ENCODE measurements around the gene SLC6A17.

SLC6A17 gene

DNA sequence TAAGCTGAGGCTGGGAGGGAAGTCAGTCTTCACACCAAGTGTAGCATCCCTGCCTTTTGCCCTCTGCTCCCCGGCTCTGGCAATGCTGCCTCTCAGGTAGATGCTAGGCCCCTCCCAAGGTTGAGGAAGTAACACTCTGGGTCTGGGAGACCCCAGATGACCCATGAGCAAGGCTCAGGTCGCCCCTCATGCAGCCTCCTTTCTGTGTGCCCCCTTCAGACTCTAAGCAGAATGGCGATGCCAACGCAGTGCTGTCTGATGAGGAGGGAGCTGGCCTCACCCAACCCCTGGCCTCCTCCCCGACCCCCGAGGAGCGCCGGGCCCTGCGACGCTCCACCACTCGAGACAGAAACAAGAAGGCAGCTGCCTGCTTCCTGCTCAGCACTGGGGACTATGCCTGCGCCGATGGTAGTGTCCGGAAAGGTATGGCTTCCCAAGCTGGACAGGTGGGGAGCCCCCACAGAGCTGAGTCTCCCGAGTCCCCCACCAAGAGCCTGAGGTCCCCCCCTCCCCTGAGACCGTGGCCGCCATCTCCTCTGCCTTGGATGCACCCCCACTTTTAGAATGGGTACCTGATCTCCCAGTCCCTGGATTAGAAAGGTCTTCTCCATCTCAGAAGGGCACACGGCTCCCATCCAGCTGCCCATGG is 75.6 kb downstream of the SLC6A17 start:
- TF ChIP-seq NFIC (IDR thresholded peaks at IDR 0.05) (no peak), ZBTB7A (IDR thresholded peaks at IDR 0.05; ENCODE audit: low read depth) (no peak), MAX (IDR thresholded peaks at IDR 0.05) (no peak), FOXM1 (IDR thresholded peaks at IDR 0.05; ENCODE audit: borderline replicate concordance, low read depth) (no peak), TEAD4 (IDR thresholded peaks at IDR 0.05) (no peak), CREB1 (IDR thresholded peaks at IDR 0.05; ENCODE audit: low read depth) (no peak), TCF12 (IDR thresholded peaks at IDR 0.05; ENCODE audit: low read depth) (no peak), RAD21 (IDR thresholded peaks at IDR 0.05; ENCODE audit: low read depth) (no peak), EP300 (IDR thresholded peaks at IDR 0.05; ENCODE audit: borderline replicate concordance) (no peak), TAF1 (IDR thresholded peaks at IDR 0.05; ENCODE audit: low read depth) (no peak)
- TF ChIP-seq, protein P1, sequence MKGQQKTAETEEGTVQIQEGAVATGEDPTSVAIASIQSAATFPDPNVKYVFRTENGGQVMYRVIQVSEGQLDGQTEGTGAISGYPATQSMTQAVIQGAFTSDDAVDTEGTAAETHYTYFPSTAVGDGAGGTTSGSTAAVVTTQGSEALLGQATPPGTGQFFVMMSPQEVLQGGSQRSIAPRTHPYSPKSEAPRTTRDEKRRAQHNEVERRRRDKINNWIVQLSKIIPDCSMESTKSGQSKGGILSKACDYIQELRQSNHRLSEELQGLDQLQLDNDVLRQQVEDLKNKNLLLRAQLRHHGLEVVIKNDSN (IDR thresholded peaks at IDR 0.05): no peak

GRCh38 chr1:110227774-110228173 is 77.5 kb downstream of the SLC6A17 start:
- TF ChIP-seq REST (IDR thresholded peaks at IDR 0.05; ENCODE audit: low read depth): no peak
- no peak for TF ChIP-seq TCF12 (IDR thresholded peaks at IDR 0.05; ENCODE audit: low read depth)
- TF ChIP-seq YY1 (IDR thresholded peaks at IDR 0.05; ENCODE audit: low read depth): no peak
- TF ChIP-seq TEAD4 (IDR thresholded peaks at IDR 0.05): no peak
- no peak for TF ChIP-seq EGR1 (IDR thresholded peaks at IDR 0.05)
- no peak for TF ChIP-seq CEBPB (IDR thresholded peaks at IDR 0.05)

- TF ChIP-seq NFIC (IDR thresholded peaks at IDR 0.05): no peak
- no peak for TF ChIP-seq EP300 (IDR thresholded peaks at IDR 0.05; ENCODE audit: borderline replicate concordance)
- no peak for TF ChIP-seq ZBTB7A (IDR thresholded peaks at IDR 0.05; ENCODE audit: low read depth)
- no peak for TF ChIP-seq MAX (IDR thresholded peaks at IDR 0.05)
- TF ChIP-seq TEAD4 (IDR thresholded peaks at IDR 0.05): no peak
- TF ChIP-seq EGR1 (IDR thresholded peaks at IDR 0.05): no peak
- no peak for TF ChIP-seq FOXM1 (IDR thresholded peaks at IDR 0.05; ENCODE audit: borderline replicate concordance, low read depth)
- TF ChIP-seq REST (IDR thresholded peaks at IDR 0.05; ENCODE audit: low read depth): no peak
- TF ChIP-seq TAF1 (IDR thresholded peaks at IDR 0.05; ENCODE audit: low read depth): no peak
- TF ChIP-seq TCF12 (IDR thresholded peaks at IDR 0.05; ENCODE audit: low read depth): no peak
- no peak for TF ChIP-seq YY1 (IDR thresholded peaks at IDR 0.05; ENCODE audit: low read depth)
- TF ChIP-seq, protein P1 (IDR thresholded peaks at IDR 0.05): no peak
- no peak for TF ChIP-seq CEBPB (IDR thresholded peaks at IDR 0.05)
- TF ChIP-seq RAD21 (IDR thresholded peaks at IDR 0.05; ENCODE audit: low read depth): no peak
- TF ChIP-seq CREB1 (IDR thresholded peaks at IDR 0.05; ENCODE audit: low read depth): no peak
Measured at GRCh38 chr1:110228381-110228780, 78.1 kb downstream of the SLC6A17 start.

DNA sequence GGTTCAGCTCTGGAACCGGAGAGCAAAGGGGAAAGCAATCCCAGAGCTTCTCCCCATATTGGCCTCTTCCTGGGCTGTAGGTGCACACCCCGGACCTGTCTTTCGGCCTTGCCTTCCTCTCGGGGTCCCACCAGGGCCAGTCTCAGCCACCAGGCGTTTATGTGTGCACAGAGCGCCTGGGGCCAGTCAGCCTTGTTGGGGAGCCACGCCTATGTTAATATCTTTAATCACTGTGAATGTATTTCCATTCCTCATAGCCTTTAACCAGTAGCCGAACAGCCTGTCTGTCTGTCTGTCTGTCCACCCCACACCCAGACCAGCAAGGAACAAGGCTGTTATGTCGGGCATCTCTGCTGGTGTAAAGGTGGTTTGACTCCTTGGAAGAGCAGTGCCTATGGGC is 78.6 kb downstream of the SLC6A17 start:
- TF ChIP-seq RAD21 (IDR thresholded peaks at IDR 0.05; ENCODE audit: low read depth) (no peak), NFIC (IDR thresholded peaks at IDR 0.05) (no peak), MAX (IDR thresholded peaks at IDR 0.05) (no peak), TAF1 (IDR thresholded peaks at IDR 0.05; ENCODE audit: low read depth) (no peak), ZBTB7A (IDR thresholded peaks at IDR 0.05; ENCODE audit: low read depth) (no peak), TCF12 (IDR thresholded peaks at IDR 0.05; ENCODE audit: low read depth) (no peak), REST (IDR thresholded peaks at IDR 0.05; ENCODE audit: low read depth) (no peak), EGR1 (IDR thresholded peaks at IDR 0.05) (no peak), FOXM1 (IDR thresholded peaks at IDR 0.05; ENCODE audit: borderline replicate concordance, low read depth) (no peak), EP300 (IDR thresholded peaks at IDR 0.05; ENCODE audit: borderline replicate concordance) (no peak), CEBPB (IDR thresholded peaks at IDR 0.05) (no peak), YY1 (IDR thresholded peaks at IDR 0.05; ENCODE audit: low read depth) (no peak)
- TF ChIP-seq, protein P1 (IDR thresholded peaks at IDR 0.05): no peak

Data from Ishikawa (cell line).